Keratinocyte (primary cell): ENCODE data around the gene PLA2G2D. TPM values are rescaled to one million over a fixed set of nuclear protein-coding genes. Genes with fewer than 3 reads are reported as not detected.

Source experiments
- DNase-seq: peaks from one replicate; pipeline ENCODE4 v3.0.0-alpha.2; 2011; ENCODE audit warnings: low read depth, missing footprints, low spot score
- FAIRE-seq: peaks from 2 replicates; lab custom pipeline; 2011; peaks lifted over from hg19 to GRCh38; lab: Jason Lieb, UNC
- H2AFZ ChIP-seq: 2 replicates; pipeline ENCODE4 v1.6.0; 2012; ENCODE audit warnings: low read length, control low read depth, inconsistent platforms; ENCODE audit not compliant: control insufficient read depth
- H3K27ac ChIP-seq: 2 replicates; pipeline ENCODE4 v1.5.1; 2011; ENCODE audit warnings: low read length; ENCODE audit not compliant: control insufficient read depth, insufficient read depth
- H3K27me3 ChIP-seq: 3 replicates; pipeline ENCODE4 v1.6.0; 2011; ENCODE audit warnings: low read length; ENCODE audit not compliant: control insufficient read depth, insufficient read depth; ENCODE audit errors: extremely low read depth
- H3K36me3 ChIP-seq, 2 experiments: 2 replicates in 1 of 2; 3 replicates in 1 of 2; pipeline ENCODE4 v1.5.1; 2011; ENCODE audit warnings: low read length in 2 of 2, mild to moderate bottlenecking in 1 of 2; ENCODE audit not compliant: control insufficient read depth in 2 of 2, insufficient read depth in 2 of 2; ENCODE audit errors: extremely low read depth in 1 of 2
- H3K4me1 ChIP-seq: 3 replicates; pipeline ENCODE4 v1.5.1; 2011; ENCODE audit warnings: low read length; ENCODE audit not compliant: control insufficient read depth, insufficient read depth; ENCODE audit errors: extremely low read depth
- H3K4me2 ChIP-seq: 3 replicates; pipeline ENCODE4 v1.6.0; 2011; ENCODE audit warnings: low read depth, low read length; ENCODE audit not compliant: control insufficient read depth, insufficient read depth; ENCODE audit errors: extremely low read depth
- H3K4me3 ChIP-seq, 3 experiments: fragments of 200-600 bp in 1 of 3; sonication (generic) in 1 of 3; 2 replicates in 2 of 3; 3 replicates in 1 of 3; pipeline ENCODE4 v1.5.1; 2011 to 2016; ENCODE audit warnings: low read length in 3 of 3, mild to moderate bottlenecking in 3 of 3, control low read depth in 2 of 3, inconsistent platforms in 1 of 3, low read depth in 1 of 3, mixed read lengths in 1 of 3, mixed run types in 1 of 3, moderate library complexity in 1 of 3; ENCODE audit not compliant: control insufficient read depth in 2 of 3, insufficient read depth in 2 of 3; ENCODE audit errors: extremely low read depth in 1 of 3
- H3K79me2 ChIP-seq: 2 replicates; pipeline ENCODE4 v1.6.0; 2012; ENCODE audit warnings: low read length; ENCODE audit not compliant: control insufficient read depth, insufficient read depth
- H3K9ac ChIP-seq: 3 replicates; pipeline ENCODE4 v1.6.0; 2011; ENCODE audit warnings: low read length; ENCODE audit not compliant: control insufficient read depth, insufficient read depth; ENCODE audit errors: extremely low read depth
- H3K9me1 ChIP-seq: 3 replicates; pipeline ENCODE4 v1.6.0; 2011; ENCODE audit warnings: low read length; ENCODE audit not compliant: control insufficient read depth, insufficient read depth; ENCODE audit errors: extremely low read depth
- H3K9me3 ChIP-seq: 2 replicates; pipeline ENCODE4 v1.5.1; 2012; ENCODE audit warnings: low read depth, low read length; ENCODE audit not compliant: control insufficient read depth
- H4K20me1 ChIP-seq: 3 replicates; pipeline ENCODE4 v1.6.0; 2011; ENCODE audit warnings: low read length; ENCODE audit not compliant: control insufficient read depth, insufficient read depth; ENCODE audit errors: extremely low read depth
- EZH2 ChIP-seq: IDR thresholded peaks from one replicate; pipeline ENCODE4 v1.6.1; 2012; ENCODE audit warnings: inconsistent platforms, mild to moderate bottlenecking, low read length, moderate library complexity
- dilution Hi-C: fragments of 300-500 bp; cut with MboI; formaldehyde crosslinking; loops from one replicate; pipeline ENCODE4 v1.7.0; 2020; ENCODE audit warnings: low sequenced_read_pairs; ENCODE audit not compliant: extremely low pct_ligation_motif_present
- polyA plus RNA-seq, 5 experiments: library from polyadenylated mRNA; depleted of rRNA in 3 of 5; stranded (reverse) in 3 of 5; stranded (forward) in 1 of 5; unstranded in 1 of 5; fragments of >200 nt; gene quantifications; 1 replicate in 1 of 5; 2 replicates in 3 of 5; 3 replicates in 1 of 5; pipeline versions ENCODE4 v1.2.1 to v1.2.3, GENCODE V29; 2011 to 2012; ENCODE audit warnings: missing spikeins in 2 of 5, low read depth in 1 of 5, low replicate concordance in 1 of 5
- TF ChIP-seq, protein P1 (sequence below), 3 experiments: IDR thresholded peaks in 1 of 3; conservative IDR thresholded peaks in 1 of 3; optimal IDR thresholded peaks in 1 of 3; 2 replicates in 2 of 3; 3 replicates in 1 of 3; pipeline versions ENCODE3 to v1.5.1; 2011; ENCODE audit warnings: low read length in 3 of 3, mild to moderate bottlenecking in 3 of 3, moderate library complexity in 2 of 3, control low read depth in 1 of 3, inconsistent platforms in 1 of 3; ENCODE audit not compliant: insufficient read depth in 2 of 3; ENCODE audit errors: extremely low read depth in 1 of 3

PLA2G2D gene
- polyA plus RNA-seq, 1 donor (not counting 4 experiments of a cell fraction or from before 2014, with no cell fraction given) = not detected

DNA sequence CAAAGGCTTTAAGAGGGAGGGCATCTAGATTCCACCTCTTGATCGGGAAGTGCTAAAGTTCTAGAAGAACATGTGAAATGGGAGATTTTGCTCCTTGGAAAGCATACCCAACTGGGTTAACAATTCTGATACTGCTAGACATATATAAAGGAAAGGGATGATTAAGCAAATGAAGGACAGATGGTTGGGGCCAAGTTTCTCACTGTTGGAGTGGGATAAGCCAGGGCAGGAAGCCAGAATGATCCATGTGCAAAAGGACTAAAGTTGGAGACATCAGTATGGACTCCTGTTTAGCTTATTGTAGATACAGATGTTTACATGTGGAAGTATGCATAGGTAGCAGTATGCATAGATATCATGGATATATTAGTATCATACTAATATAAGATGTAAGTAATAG, 32.5 kb downstream of the PLA2G2D start:
- H3K79me2 ChIP-seq = no peaks in the 10 kb centered on the region
- no peaks in the 10 kb centered on the region for H3K36me3 ChIP-seq
- no peak overlapping the region for H3K4me2 ChIP-seq
- H4K20me1 ChIP-seq = no peaks in the 10 kb centered on the region
- H2AFZ ChIP-seq = no peak overlapping the region
- dilution Hi-C loops = no loop called here
- no peak overlapping the region for H3K4me3 ChIP-seq
- H3K27me3 ChIP-seq = peaks cover 4% of the 10 kb centered on the region
- no peak for FAIRE-seq
- DNase-seq = no peak
- no peaks in the 10 kb centered on the region for H3K9me3 ChIP-seq
- H3K9me1 ChIP-seq = no peaks in the 10 kb centered on the region
- H3K4me1 ChIP-seq = no peaks in the 10 kb centered on the region
- no peak overlapping the region for H3K27ac ChIP-seq
- no peak overlapping the region for H3K9ac ChIP-seq
- no peak for TF ChIP-seq EZH2
- TF ChIP-seq, protein P1, sequence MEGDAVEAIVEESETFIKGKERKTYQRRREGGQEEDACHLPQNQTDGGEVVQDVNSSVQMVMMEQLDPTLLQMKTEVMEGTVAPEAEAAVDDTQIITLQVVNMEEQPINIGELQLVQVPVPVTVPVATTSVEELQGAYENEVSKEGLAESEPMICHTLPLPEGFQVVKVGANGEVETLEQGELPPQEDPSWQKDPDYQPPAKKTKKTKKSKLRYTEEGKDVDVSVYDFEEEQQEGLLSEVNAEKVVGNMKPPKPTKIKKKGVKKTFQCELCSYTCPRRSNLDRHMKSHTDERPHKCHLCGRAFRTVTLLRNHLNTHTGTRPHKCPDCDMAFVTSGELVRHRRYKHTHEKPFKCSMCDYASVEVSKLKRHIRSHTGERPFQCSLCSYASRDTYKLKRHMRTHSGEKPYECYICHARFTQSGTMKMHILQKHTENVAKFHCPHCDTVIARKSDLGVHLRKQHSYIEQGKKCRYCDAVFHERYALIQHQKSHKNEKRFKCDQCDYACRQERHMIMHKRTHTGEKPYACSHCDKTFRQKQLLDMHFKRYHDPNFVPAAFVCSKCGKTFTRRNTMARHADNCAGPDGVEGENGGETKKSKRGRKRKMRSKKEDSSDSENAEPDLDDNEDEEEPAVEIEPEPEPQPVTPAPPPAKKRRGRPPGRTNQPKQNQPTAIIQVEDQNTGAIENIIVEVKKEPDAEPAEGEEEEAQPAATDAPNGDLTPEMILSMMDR (optimal IDR thresholded peaks at IDR 0.05 in 1 of 3, IDR thresholded peaks at IDR 0.05 in 1 of 3, conservative IDR thresholded peaks at IDR 0.05 in 1 of 3; ENCODE audit: extremely low read depth in 1 of 3, insufficient read depth in 2 of 3, low read length in 3 of 3) = no peak

DNA sequence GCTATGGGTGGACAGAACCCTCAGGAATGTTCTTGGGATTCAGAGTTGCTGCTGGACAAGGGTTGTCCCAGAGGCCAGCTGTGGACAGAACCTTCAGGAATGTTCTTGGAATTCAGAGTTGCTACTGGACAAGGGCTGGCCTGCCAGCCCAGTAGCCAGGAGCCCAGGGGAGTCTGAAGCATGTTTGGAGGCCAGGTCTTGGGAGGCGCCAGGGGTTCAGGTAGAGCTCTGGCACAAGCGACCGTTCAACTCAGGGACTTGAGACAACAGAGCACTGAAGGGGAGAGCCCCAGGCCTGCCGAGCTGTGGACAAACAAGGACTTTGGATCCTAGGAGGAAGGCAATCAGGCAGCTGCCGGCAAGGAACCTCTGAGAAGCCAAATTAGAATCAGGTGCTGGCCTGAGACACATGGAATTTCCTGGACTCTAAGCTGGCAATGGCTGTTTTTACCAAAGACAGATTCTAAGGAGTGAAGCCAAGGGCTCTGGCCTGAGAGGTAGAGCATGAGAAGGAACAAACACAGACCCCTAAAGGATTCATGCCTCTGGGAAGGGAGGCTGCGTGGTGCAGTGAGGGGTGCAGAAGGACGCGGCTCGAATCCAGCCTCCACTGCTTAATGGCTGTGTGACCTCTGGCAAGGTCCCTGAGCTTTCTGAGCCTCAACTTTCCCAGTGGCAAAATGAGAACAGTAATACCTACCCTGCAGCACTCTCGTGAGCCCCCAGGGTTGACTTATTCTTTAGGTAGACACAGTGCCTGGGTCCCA, 36.0 kb downstream of the PLA2G2D start:
- FAIRE-seq (no peak), DNase-seq (no peak)
- H3K27ac ChIP-seq = no peak overlapping the region
- H3K9ac ChIP-seq = no peak overlapping the region
- dilution Hi-C loops = no loop called here
- H2AFZ ChIP-seq = no peak overlapping the region
- H3K9me3 ChIP-seq = no peaks in the 10 kb centered on the region
- no peak overlapping the region for H3K4me2 ChIP-seq
- TF ChIP-seq, protein P1 (optimal IDR thresholded peaks at IDR 0.05 in 1 of 3, IDR thresholded peaks at IDR 0.05 in 1 of 3, conservative IDR thresholded peaks at IDR 0.05 in 1 of 3; ENCODE audit: extremely low read depth in 1 of 3, insufficient read depth in 2 of 3, low read length in 3 of 3) = no peak
- no peak for TF ChIP-seq EZH2
- H3K27me3 ChIP-seq = peaks cover 22% of the 10 kb centered on the region
- no peaks in the 10 kb centered on the region for H4K20me1 ChIP-seq
- no peaks in the 10 kb centered on the region for H3K79me2 ChIP-seq
- H3K4me1 ChIP-seq = no peaks in the 10 kb centered on the region
- no peaks in the 10 kb centered on the region for H3K36me3 ChIP-seq
- H3K4me3 ChIP-seq = no peak overlapping the region
- no peaks in the 10 kb centered on the region for H3K9me1 ChIP-seq
